GM18909 (cell line): ENCODE data around the gene FRS2.
"Not testable (repeated sequence)": the region's sequence is repeated elsewhere in the genome, so short reads cannot be mapped to it uniquely, and the experiment has no call there.

Experiments used
- ATAC-seq: cut with Tn5 transposase; IDR thresholded peaks from one replicate; pipeline ENCODE4 v1.9.1; 2021; ENCODE audit warnings: mild to moderate bottlenecking; ENCODE audit not compliant: unreplicated experiment, poor library complexity

The FRS2 gene

GRCh38 chr12:69470189-69471075 lies at the start of gene FRS2:
TSS of gene FRS2 (plus strand) at chr12:69470388. CDS start at chr12:69569031, 98,643 bp downstream.
- ATAC-seq, result peak; percentile 99

- no peak for ATAC-seq
Observed at GRCh38 chr12:69421548-69421947, 48.6 kb upstream of the FRS2 start.

- no peak for ATAC-seq
Observed at GRCh38 chr12:69423037-69423905, 46.9 kb upstream of the FRS2 start.

GRCh38 chr12:69425417-69425816 lies 44.8 kb upstream of the FRS2 start:
- no peak for ATAC-seq

- no peak for ATAC-seq
Observed at GRCh38 chr12:69428351-69429073, 41.7 kb upstream of the FRS2 start.

- no peak for ATAC-seq
Observed at GRCh38 chr12:69430942-69431590, 39.1 kb upstream of the FRS2 start.

- ATAC-seq, result no peak
Observed at GRCh38 chr12:69431591-69432222, 38.5 kb upstream of the FRS2 start.

GRCh38 chr12:69433653-69434052 lies 36.5 kb upstream of the FRS2 start:
- no peak for ATAC-seq

GRCh38 chr12:69435644-69436043 lies 34.5 kb upstream of the FRS2 start:
- no peak for ATAC-seq

GRCh38 chr12:69437073-69437472 lies 33.1 kb upstream of the FRS2 start:
- ATAC-seq, result no peak

GRCh38 chr12:69438539-69438938 lies 31.6 kb upstream of the FRS2 start:
- no peak for ATAC-seq

- ATAC-seq, result no peak
Observed at GRCh38 chr12:69440016-69440415, 30.2 kb upstream of the FRS2 start.

GRCh38 chr12:69440886-69441285 lies 29.3 kb upstream of the FRS2 start:
- ATAC-seq, result no peak

- no peak for ATAC-seq
Observed at GRCh38 chr12:69442894-69443293, 27.3 kb upstream of the FRS2 start.

- ATAC-seq, result no peak
Observed at GRCh38 chr12:69443916-69444315, 26.3 kb upstream of the FRS2 start.

- ATAC-seq, result no peak
Observed at GRCh38 chr12:69447892-69448291, 22.3 kb upstream of the FRS2 start.

- not testable (repeated sequence) for ATAC-seq
Observed at GRCh38 chr12:69452598-69453132, 17.5 kb upstream of the FRS2 start.

- no peak for ATAC-seq
Observed at GRCh38 chr12:69456239-69456638, 13.9 kb upstream of the FRS2 start.

GRCh38 chr12:69457433-69457832 lies 12.8 kb upstream of the FRS2 start:
- ATAC-seq, result no peak
